ENCODE data around the gene PHYHIPL. TPM values are rescaled to one million over a fixed set of nuclear protein-coding genes. Genes with fewer than 3 reads are reported as not detected.

PHYHIPL gene
- total and polyA plus RNA-seq, 4 donors = 1.3 to 3.0 (median 2.0) TPM

- no peak overlapping the region for H3K9ac ChIP-seq (ENCODE audit: low read depth in 1 of 2, low read length in 2 of 2)
- no peaks in the 10 kb centered on the region for H3K36me3 ChIP-seq (ENCODE audit: control insufficient read depth in 4 of 4, insufficient read depth in 3 of 4, low read depth in 1 of 4, low read length in 3 of 4)
- no peak overlapping the region for H3K4me3 ChIP-seq (ENCODE audit: low read depth in 1 of 3, low read length in 3 of 3)
- H3K27me3 ChIP-seq (ENCODE audit: control insufficient read depth in 4 of 4, insufficient read depth in 4 of 4, low read length in 3 of 4) = no peaks in the 10 kb centered on the region
- TF ChIP-seq RXRA (IDR thresholded peaks at IDR 0.05) = no peak
- no peak for TF ChIP-seq NR2F2 (IDR thresholded peaks at IDR 0.05)
- TF ChIP-seq FOXA1 (IDR thresholded peaks at IDR 0.05) = no peak
- 94% methylated on average over 1 of the region's 1 CpG for WGBS
- H3K27ac ChIP-seq (ENCODE audit: low read depth in 1 of 2, low read length in 2 of 2) = no peak overlapping the region
- H3K4me1 ChIP-seq (ENCODE audit: control insufficient read depth in 4 of 4, insufficient read depth in 4 of 4, low read length in 3 of 4) = no peaks in the 10 kb centered on the region
- DNase-seq (ENCODE audit: low spot score) = no peak
- no peaks in the 10 kb centered on the region for H3K9me3 ChIP-seq (ENCODE audit: control insufficient read depth in 4 of 4, low read length in 3 of 4)
These were observed 103.6 kb downstream of the PHYHIPL start for GRCh38 chr10:59279991-59280505.

- H3K36me3 ChIP-seq (ENCODE audit: control insufficient read depth in 4 of 4, insufficient read depth in 3 of 4, low read depth in 1 of 4, low read length in 3 of 4) = no peaks in the 10 kb centered on the region
- no peaks in the 10 kb centered on the region for H3K27me3 ChIP-seq (ENCODE audit: control insufficient read depth in 4 of 4, insufficient read depth in 4 of 4, low read length in 3 of 4)
- H3K4me1 ChIP-seq (ENCODE audit: control insufficient read depth in 4 of 4, insufficient read depth in 4 of 4, low read length in 3 of 4) = no peaks in the 10 kb centered on the region
- no peak overlapping the region for H3K27ac ChIP-seq (ENCODE audit: low read depth in 1 of 2, low read length in 2 of 2)
- no peak overlapping the region for H3K4me3 ChIP-seq (ENCODE audit: low read depth in 1 of 3, low read length in 3 of 3)
- no peaks in the 10 kb centered on the region for H3K9me3 ChIP-seq (ENCODE audit: control insufficient read depth in 4 of 4, low read length in 3 of 4)
- H3K9ac ChIP-seq (ENCODE audit: low read depth in 1 of 2, low read length in 2 of 2) = no peak overlapping the region
- DNase-seq (ENCODE audit: low spot score) = no peak
- 68% methylated on average over 1 of the region's 1 CpG for WGBS
- no peak for TF ChIP-seq EGR1 (IDR thresholded peaks at IDR 0.05; ENCODE audit: low read depth in 2 of 2)
- TF ChIP-seq HNF4G (IDR thresholded peaks at IDR 0.05) = no peak
- TF ChIP-seq, protein P1, sequence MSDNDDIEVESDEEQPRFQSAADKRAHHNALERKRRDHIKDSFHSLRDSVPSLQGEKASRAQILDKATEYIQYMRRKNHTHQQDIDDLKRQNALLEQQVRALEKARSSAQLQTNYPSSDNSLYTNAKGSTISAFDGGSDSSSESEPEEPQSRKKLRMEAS (IDR thresholded peaks at IDR 0.05) = no peak
- no peak for TF ChIP-seq NR2F2 (IDR thresholded peaks at IDR 0.05)
These were observed 105.4 kb downstream of the PHYHIPL start for GRCh38 chr10:59281861-59282260.

DNA sequence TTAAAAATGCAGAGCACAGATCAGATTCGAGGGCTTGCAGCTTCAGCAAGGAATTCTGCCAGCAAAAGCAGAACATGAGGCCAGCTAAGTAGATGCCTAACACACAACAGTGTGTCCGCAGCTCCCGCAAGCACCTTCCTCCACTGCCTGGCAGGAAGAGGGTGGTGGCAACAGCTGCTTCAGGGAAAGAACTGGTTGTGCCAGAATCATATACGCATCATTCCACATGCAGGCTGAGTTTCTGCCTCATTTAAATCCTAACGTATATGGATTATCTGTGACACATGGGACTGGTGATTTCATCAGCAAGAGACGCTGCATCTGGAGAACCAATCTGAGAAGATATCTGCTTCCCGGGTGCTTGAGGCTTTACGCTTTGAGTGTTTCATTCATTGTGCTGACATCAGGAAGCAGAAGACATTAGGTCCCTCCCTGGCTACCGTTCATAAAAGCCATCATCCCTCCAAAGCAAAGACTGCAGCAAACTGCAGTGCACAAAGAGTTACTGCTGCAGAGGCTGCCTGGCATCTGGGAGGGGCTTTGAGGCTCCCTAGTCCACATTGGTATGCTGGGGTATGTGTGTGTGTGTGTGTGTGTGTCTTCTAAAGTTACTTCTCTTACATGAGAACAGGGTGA, 107.1 kb downstream of the PHYHIPL start:
- Histone ChIP-seq H3K4me3 (ENCODE audit: low read depth in 1 of 3, low read length in 3 of 3) (no peak overlapping the region), H3K27me3 (ENCODE audit: control insufficient read depth in 4 of 4, insufficient read depth in 4 of 4, low read length in 3 of 4) (no peaks in the 10 kb centered on the region), H3K27ac (ENCODE audit: low read depth in 1 of 2, low read length in 2 of 2) (no peak overlapping the region), H3K9ac (ENCODE audit: low read depth in 1 of 2, low read length in 2 of 2) (no peak overlapping the region), H3K4me1 (ENCODE audit: control insufficient read depth in 4 of 4, insufficient read depth in 4 of 4, low read length in 3 of 4) (no peaks in the 10 kb centered on the region), H3K36me3 (ENCODE audit: control insufficient read depth in 4 of 4, insufficient read depth in 3 of 4, low read depth in 1 of 4, low read length in 3 of 4) (no peaks in the 10 kb centered on the region), H3K9me3 (ENCODE audit: control insufficient read depth in 4 of 4, low read length in 3 of 4) (no peaks in the 10 kb centered on the region)
- TF ChIP-seq REST (IDR thresholded peaks at IDR 0.05) = no peak
- no peak for TF ChIP-seq RAD21 (IDR thresholded peaks at IDR 0.05)
- TF ChIP-seq, protein P2, sequence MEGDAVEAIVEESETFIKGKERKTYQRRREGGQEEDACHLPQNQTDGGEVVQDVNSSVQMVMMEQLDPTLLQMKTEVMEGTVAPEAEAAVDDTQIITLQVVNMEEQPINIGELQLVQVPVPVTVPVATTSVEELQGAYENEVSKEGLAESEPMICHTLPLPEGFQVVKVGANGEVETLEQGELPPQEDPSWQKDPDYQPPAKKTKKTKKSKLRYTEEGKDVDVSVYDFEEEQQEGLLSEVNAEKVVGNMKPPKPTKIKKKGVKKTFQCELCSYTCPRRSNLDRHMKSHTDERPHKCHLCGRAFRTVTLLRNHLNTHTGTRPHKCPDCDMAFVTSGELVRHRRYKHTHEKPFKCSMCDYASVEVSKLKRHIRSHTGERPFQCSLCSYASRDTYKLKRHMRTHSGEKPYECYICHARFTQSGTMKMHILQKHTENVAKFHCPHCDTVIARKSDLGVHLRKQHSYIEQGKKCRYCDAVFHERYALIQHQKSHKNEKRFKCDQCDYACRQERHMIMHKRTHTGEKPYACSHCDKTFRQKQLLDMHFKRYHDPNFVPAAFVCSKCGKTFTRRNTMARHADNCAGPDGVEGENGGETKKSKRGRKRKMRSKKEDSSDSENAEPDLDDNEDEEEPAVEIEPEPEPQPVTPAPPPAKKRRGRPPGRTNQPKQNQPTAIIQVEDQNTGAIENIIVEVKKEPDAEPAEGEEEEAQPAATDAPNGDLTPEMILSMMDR (IDR thresholded peaks at IDR 0.05; ENCODE audit: low read depth, low read length, missing input control) = no peak
- 74% methylated on average over 9 of the region's 9 CpGs for WGBS
- no peak for DNase-seq (ENCODE audit: low spot score)
